Stimulated activated CD4-positive, alpha-beta T cell treated with anti-CD3 and anti-CD28 coated beads, Interleukin-2, amount 100 ng/mL, for 4 hours (primary cell): Measurements from ENCODE around the gene PALLD.
"Not testable (repeated sequence)": the region's sequence is repeated elsewhere in the genome, so short reads cannot be mapped to it uniquely, and the experiment has no call there.

Experiments used
- DNase-seq: peaks from one replicate; pipeline ENCODE4 v3.0.0-alpha.2; 2020; ENCODE audit warnings: low read depth

The PALLD gene

DNA sequence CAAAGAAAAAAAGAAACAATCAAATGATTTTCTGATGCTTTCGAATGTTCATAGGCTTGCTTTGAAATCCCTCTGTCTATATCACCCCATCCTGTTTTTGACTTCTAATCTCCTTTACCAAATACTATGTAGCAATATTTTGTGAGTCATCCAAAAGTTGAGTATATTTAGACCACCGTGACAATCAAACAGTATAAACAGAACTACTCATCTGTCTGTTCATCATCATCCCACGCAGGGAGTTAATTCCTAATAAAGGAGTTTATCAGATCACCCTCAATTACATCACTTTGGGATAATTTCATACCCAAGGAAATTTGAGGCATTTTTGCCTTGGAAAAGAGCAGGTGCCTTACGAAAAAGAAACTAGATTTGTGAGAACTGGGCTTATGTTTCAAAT is 300.3 kb downstream of the PALLD start:
- no peak for DNase-seq

DNA sequence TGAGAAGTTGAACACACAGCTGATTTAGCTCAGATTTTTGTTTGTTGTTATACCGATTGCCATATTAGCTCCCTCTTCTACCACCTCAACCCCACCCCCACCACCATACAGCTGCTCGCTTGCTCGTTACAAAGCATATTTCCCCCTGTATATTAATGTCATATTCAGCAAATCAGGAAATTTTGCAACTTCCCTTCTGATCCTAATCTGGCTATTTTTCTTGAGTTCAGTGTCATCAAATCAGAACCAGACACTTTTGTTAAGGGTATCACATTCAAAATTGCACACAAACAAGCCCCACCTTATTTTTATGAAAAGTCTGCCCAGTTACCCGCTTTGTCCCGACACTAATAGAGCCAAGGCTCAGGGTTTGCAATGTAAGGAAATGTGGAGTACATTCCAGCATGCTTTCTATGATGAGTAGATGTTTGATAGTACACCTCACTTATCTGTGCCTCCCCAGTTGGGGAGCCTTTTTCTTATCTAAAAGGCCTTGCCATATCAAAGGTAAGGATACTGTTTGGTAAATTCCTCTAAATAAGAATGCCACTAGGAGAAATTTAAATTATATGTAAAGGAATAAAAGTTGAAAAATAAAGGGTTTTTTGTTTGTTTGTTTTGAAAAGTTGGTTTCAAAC is 301.0 kb downstream of the PALLD start:
- no peak for DNase-seq

DNA sequence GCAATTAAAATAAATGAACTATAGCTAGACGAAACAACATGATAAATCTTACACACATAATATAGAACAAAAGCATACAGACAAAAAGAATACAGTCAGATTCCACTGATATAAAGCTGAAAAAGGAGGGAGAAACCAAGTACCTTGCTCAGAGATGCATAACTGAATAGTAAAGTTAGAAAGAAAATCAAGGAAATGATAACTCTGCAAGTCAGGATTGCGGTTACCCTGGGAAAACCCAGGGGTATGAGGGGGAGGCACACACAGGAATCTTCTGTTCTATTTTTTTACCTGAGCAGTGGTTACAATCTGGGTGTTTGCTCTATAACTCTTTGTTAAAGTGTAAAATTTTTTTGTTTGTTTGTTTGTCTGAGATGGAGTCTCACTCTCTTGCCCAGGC is 304.1 kb downstream of the PALLD start:
- DNase-seq: no peak

DNA sequence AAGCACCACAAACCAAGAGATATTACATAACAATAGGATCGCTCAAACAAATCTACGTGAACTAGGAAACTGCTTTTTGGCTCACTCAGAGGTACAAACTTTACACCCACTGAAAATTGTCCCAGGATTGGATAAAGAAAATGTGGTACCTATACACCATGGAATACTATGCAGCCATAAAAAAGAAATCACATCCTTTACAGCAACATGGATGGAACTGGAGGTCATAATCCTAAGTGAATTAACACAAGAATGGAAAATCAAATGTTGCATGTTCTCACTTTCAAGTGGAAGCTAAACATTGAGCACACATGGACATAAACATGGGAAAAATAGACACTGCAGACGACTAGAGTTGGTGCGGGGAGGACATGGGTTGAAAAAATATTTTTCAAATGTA is 305.4 kb downstream of the PALLD start:
- no peak for DNase-seq

DNA sequence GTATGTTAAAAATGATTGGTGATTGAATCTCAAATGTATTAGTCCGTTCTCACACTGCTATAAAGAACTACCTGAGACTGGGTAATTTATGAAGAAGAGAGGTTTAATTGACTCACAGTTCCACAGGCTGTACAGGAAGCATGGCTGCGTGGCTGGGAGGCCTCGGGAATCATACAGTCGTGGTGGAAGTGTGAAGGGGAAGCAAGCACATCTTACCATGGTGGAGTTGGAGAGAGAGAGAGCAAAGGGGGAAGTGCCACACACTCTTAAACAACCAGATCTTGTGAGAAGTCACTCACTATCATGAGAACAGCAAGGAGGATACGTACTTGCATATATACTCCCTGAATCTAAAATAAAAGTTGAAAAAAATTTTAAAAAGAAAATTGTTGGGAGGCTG is 306.2 kb downstream of the PALLD start:
- not testable (repeated sequence) for DNase-seq

DNA sequence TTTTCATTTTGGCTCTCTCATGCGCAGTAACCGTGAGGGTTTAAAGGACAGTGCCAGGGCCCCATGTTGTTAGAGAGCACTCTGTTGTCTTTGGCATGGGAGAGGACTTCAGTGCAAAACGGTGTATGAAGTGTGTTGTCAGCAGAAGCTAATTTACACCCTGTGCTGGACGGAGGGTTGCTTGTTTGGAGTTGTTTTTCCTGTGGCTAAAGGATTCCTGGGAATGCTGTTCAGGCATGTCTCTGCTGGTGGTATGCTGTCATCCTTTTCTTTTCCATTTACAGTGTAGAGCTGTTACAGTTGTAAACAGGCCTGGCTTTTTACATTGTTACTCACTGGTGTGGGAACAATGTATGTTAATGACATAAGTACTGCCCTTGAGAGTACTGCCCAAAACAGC is 306.9 kb downstream of the PALLD start:
- DNase-seq: no peak

DNA sequence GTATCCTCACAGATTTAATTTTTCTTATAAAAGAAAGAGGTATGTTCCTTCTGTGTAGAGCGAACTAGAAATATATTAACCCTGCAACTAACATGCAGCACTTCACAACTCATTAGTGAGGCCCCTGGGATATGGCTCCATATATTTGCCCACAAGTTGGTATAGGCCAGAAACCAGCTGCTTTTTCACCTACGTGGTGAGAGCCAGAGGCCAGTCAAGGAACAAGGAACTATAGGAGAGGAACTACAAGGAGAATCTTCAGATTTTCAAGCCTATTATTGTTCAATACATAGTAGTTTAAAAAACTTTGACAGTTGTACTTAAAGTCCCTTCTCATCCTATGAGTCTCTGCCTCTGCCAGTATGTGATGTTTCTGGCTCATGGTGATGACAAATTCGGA is 307.3 kb downstream of the PALLD start:
- no peak for DNase-seq

DNA sequence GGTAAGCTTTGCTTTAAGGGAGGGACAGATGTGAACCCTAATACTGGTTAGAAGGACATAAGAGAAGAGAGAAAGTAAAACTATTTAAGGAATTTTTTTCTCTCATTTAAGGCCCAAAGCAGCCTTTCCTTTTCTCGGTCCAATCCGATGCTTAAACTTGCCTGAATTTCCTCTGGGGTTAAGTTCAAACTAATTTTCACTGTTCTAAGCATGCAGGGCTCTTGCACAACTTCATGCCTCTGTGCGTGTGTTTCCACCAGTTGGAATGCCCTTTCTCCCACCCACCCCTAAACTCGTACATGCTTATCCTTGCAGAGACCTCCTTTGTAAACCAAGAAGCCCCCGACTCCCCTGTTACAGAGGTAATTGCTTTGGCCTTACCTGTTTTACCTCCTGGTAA is 308.5 kb downstream of the PALLD start:
- no peak for DNase-seq

DNA sequence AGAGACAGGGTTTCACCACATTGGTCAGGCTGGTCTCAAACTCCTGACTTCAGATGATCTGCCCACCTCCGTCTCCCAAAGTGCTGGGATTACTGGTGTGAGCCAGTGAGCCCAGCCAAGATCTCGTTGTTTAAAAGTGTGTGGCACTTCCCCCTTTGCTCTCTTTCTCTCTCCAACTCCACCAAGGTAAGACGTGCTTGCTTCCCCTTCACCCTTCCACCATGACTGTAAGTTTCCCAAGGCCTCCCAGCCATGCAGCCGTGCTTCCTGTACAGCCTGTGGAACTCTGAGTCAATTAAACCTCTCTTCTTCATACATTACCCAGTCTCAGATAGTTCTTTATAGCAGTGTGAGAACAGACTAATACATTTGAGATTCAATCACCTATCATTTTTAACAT is 309.4 kb downstream of the PALLD start:
- DNase-seq: not testable (repeated sequence)

DNA sequence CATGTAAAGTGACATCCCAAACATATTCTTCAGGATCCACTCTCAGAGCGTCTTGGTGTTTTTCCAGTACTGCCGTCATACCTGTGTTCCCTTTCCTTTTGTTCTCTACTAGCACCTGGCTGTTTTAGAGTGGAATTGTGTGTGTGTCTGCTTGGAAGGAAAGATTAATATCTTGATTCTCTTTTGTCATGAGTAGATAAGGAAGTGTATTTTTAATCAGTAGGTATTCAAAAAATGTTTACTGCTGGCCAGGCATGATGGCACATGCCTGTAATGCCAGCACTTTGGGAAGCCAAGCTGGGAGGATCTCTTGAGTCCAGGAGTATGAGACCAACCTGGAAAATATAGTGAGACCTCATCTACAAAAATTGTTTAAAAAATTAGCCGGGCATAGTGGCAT is 314.4 kb downstream of the PALLD start:
- DNase-seq: no peak

DNA sequence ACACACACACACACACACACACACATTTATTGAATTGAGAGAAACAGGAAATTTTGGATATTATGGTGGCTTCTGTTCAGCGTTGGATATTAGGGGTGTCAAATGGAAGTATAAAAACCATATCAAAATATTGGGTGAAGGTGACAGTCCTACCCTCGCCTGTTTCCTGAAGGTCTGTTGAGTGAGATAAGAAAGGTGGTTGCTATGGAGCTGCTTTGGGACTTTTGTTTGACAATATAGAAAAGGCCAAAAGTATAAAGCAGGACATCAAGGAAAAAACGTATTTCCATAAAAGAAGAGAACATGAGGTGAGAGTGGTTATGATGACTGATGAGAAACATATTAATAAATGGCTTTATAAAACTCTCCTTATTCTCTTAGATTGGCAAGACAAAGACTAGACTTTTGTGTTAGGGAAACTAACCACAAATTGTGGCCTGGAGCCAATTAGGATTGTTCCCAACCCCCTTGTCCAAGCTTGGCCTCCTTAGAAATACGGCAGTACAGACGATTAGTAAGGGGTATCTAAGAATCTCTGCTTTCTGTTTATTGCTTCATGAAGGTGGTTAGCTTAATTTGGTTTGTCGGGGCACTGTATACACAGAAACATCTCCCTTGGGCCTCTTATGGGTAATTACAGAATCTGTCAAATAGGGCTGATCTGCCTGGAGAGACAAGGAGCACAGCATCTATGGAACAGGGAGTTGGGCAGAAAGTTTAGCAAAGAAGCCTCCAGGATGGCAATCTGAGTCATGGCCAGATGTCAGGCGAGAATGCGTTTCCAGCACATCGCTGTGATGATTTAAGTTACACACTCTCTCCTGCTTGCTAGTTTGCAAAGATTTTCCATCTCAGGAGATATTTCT is 315.2 kb downstream of the PALLD start:
- DNase-seq: no peak

DNA sequence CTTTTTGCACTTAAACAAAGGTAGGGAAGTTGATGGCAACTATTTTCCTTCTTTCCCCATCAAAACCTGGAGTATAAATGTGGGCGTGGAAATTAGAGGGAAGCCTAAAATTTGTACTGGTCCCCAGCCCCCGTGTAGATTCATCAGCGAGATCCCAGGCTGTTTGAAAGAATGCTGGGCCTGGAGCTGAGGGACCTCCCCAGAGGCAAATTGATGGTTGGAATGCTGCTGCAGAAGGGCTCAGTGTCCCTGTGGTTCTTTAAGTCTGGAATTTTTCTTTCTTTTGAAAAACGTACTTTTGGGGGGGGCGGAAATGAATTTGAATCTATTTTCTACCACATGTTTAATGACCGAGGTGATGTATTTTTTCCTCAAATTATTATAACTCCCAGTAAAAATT is 316.0 kb downstream of the PALLD start:
- no peak for DNase-seq

DNA sequence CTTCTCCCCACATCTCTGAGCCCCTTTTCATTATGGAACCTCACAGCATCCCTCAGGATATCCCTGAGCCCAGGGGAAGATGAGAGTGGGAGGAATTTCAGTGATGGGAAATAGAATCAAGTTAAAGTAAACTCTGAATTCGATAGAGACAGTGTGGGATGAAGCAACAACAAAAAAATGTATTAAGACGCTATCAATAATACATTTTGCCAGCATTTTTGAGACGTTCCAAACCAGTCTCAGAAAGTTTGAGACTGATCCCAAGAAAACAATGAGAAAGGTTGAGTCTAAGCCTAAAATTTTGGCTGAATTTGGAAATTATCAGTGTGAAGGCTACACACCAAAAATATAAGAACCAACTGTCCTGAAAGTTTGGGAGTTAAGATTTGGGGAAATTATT is 317.0 kb downstream of the PALLD start:
- DNase-seq: no peak

DNA sequence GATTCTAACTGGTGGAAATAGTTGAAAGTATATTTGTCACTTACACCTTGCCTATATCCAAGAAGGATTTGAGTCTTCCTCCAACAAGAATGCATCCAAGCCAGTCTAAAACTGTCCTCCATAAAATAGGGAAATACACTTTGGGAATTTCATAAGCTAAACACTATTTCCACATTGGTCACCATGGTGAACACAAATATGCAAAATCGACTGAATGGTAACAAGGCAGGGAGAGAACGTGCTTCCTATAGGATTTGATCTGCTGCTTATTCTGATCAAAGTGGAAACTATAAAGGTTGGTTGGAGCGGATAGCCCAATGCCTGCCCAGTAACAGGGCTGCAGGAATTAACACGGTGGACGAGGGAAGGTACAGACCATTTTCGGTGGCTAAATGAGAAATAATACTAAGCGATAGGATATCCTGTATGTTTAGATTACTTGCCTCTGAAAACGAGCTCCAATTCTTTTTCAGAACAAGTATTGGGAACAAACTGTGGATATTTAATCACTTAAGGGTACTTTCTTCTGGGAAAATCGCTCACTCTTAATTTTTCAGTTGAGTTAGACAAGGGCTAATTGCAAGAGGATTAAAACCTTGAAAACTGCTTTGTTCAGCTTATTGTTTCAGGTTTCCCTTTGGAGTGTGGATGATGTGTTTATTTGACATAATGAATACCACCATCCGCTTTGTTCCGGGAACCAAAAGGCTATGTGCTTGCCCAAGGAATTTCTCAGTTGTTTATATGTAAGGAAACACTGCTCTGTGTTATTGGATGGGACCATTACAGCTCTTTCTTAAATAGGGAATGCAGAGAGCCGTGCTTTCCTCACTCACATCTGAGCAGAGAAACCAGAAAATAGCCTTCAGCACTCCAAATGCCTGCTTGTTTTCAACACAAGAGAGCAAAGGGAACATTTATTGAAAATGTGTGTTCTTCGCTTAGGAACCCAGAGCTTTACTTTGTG is 318.8 kb downstream of the PALLD start:
- DNase-seq: no peak

DNA sequence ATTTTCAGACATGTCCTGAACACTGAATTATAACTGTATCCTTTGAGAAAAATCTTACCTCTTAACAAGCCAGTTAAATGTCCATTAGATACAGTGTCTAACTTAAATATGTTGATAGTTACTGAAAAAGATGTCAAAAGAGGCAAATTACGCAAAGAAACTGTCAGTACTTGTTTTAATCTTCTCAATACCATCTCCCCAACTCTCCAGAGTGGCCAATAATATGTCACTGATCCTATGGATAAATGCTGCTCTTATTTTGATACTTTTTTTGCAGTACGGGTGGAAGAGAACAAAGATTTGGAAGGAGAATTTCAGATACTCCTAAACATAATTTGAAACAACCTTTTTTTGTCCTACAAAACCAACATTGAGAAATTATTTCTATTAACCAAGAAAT is 320.5 kb downstream of the PALLD start:
- DNase-seq: no peak

DNA sequence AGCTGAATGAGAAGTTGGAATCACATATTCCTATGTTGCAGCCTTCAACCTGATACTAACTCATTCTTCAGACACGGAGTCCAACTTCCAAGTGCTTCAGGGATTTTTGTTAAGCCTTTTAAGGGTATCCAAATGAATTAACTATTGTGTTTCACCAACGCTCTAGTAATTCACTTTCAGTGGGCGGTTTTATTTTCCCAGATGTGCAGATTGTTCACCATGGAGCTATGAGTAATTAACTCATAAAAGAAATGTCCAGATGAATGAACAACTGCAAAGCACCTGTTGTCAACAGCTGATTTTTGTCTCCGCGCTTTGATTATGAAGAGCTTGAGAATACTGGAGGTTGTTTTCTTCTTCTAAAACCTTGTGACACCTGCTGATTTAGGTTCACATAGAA is 325.6 kb downstream of the PALLD start:
- DNase-seq: no peak

DNA sequence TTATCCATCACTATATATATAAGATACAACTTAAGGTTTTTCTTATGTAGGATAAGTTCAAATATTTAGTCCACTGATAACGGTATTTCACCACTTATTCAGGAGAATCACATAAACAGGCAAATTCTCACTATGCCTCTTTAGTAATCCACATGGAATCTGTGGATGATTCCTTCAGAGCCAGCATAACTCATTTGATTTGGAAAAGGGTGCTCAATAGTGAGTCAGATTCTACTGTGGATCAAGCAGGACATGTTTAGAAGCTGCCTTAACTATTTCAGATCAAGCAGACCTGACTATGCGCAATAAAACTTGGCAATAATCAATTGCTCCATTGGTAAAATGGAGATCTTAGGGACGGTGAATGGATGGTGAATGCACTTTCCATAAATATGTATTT is 329.1 kb downstream of the PALLD start:
- no peak for DNase-seq

DNA sequence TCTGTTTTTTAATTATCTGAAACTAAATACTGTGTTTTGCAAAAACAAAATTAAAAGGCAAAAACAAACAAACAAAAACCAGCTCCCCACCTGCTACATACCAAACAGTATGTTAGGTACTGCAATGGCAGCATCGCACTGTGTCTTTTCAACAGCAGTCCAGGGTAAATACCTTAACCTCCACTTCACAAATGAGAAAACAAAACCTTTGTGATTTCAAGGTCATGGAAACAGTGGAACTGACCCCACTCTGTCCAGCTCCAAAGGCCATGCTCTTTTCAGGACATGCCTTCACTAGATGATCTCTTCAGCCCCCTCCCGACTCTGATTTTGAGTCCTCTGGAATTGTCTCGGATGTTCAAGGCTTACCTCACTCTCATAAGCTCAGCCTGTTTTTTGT is 329.8 kb downstream of the PALLD start:
- DNase-seq: no peak

DNA sequence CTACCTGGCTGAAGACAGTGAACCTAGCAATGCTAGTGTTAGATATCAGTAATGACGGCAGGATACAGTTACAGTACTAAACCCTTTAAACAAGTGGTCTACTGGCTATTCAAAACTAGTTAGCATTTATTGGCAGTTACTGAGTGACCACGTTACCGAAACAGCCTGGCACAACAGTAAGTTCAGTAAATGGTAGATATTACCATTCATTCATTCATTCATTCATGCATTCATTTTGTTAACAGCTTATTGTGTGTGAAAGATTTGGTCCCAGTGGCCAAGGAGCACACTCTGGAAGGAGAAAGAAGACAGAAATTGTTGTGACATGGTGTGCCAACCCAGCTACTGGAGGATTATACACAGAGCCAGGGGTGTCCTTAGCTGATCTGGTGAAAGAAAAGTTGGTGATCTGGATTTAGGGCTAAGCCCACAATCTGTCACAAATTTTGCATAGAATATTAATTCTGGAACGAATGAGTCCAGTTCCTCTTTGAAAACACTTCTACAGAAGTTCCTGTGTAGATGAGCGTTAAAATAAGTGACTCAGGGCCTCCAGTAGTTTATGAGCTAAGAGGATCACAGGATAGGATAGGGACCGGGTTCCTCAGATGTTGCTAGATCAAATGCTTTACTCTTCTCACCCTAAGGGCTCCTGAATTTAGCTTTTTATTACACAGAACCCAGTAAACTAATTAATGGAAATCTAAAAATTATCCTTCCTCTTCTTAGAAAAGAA is 334.1 kb downstream of the PALLD start:
- DNase-seq: no peak

DNA sequence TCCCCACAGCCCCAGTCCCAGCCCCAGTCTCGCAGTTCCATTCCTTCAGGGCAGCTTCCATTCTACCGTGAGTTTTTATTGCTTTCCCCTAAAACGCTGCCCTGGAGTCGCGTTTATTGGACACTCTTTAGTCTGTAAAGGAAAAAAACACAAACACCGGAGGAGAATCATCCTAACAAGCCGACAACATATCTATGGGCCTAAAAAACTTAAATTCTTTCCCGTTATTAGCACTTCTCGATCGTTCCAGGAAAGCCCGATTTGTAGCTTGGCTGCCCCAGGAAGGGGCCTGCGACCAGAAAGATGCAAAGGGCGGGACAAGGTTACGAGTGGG is 334.7 kb downstream of the PALLD start:
- no peak for DNase-seq

DNA sequence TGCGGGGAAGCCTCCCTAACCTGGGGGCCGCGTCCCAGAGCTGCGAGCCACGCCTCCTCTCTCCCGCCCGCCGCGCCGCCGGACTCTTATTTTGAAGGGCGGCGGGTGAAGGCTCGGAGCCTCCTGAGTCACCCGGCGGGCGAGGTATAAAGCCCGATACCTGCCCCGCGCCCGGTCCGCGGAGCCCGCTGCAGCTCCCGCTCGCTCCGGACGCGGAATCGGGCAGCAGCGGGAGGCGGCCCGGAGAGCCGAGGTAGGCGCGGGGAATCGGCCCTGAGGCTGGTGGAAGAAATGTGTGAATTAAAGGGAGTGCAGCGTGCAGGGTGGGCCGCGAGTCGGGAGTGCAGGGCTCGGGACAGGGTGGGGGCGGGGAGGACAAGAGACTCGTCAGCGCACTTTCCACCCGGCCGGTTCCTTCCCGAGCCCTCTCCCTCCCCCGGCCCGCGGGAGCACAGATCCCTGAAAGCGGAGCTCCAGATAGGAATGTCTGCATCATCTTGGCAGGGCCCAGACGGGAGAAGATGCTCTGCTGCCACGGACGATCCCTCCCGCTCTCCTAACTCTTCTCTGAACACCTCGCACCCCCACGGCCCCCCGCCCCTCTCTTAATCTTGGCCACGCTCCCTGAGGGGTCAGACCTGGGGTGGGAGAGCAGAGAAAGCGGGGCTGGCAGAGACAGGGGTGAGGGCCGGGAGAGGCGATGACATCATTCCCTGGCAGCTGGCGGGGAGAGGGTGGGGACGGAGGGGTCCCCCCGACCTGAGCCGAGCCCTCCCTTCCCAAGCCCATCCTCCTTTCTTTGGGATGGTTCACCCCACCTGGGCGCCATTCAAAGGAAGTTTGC is 335.3 kb downstream of the PALLD start:
- peak; percentile 39 for DNase-seq
